Fibroblast of skin of abdomen (primary cell): Measurements from ENCODE around the gene AIP.

Source experiments
- DNase-seq: peaks from one replicate; pipeline ENCODE4 v3.0.0-alpha.2; 2013

AIP gene

GRCh38 chr11:67538306-67538705 lies 55.5 kb downstream of the AIP start:
- DNase-seq: no peak

GRCh38 chr11:67538823-67539505 lies 56.1 kb downstream of the AIP start:
- DNase-seq: no peak

GRCh38 chr11:67539550-67539949 lies 56.7 kb downstream of the AIP start:
- DNase-seq: no peak
